ENCODE data around the gene SH2D3C. TPM values are rescaled to one million over a fixed set of nuclear protein-coding genes. Genes with fewer than 3 reads are reported as not detected.
A peak's percentile ranks its signal among the peaks of the same experiment; 100 is the strongest.

The SH2D3C gene
- total and polyA plus RNA-seq, 8 donors: 1.4 to 7.1 (median 2.5) TPM

DNA sequence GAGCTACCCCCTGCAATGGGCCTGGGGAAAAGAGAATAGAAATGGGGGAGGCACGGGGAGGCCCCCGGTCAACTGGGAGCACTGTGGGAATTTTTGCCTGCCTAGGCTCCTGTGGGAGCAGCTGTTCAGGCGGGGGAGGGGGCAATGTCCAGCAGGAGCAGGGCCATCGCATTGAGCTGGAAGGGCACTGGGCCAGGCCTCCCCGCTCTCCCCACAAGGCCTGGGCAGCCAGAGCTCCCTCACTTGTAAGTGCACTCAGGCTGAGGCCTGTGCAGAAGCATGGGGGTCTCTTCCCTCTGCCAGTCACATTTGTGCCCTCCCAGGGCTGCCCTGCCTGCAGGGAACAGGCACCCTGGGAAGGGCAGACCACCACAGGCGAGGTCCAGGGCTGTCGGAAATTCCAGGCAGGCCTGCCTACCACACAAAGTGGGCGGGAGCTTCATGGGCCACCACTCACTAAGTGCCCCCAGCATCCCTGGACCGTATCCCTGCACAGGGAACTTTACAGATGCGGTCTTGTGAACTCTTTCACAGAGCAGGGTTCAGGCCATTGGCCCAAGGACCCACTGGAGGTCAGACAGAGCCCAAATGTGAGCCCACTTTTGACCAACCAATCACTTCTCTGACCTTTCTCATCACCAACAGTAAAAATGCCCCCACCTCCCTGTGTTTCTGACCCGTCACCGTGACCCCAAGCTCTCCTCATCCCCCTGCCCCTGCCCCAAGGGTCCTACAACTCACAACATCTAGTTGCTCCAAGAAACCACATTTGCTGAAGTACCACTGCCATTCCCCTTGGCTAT is 72.7 kb downstream of the SH2D3C start:
- Histone ChIP-seq H3K4me3 (no peak overlapping the region), H3K27me3 (no peaks in the 10 kb centered on the region), H3K9me3 (no peaks in the 10 kb centered on the region), H3K36me3 (no peaks in the 10 kb centered on the region), H3K27ac (no peak overlapping the region), H3K4me1 (peaks cover 0 to 14% (median 0%) of the 10 kb centered on the region in 3 donors)
- intact Hi-C loops (cut with DNase I): no loop called here
- no peak for FAIRE-seq
- 70 to 71% methylated on average over 12 of the region's 12 CpGs for WGBS, 2 donors
- ATAC-seq: peak; percentile 46 to 77 (median 55)
- peak in 4 of 6 donors; percentile 49 to 75 (median 74) for DNase-seq
- TF ChIP-seq, protein P1, sequence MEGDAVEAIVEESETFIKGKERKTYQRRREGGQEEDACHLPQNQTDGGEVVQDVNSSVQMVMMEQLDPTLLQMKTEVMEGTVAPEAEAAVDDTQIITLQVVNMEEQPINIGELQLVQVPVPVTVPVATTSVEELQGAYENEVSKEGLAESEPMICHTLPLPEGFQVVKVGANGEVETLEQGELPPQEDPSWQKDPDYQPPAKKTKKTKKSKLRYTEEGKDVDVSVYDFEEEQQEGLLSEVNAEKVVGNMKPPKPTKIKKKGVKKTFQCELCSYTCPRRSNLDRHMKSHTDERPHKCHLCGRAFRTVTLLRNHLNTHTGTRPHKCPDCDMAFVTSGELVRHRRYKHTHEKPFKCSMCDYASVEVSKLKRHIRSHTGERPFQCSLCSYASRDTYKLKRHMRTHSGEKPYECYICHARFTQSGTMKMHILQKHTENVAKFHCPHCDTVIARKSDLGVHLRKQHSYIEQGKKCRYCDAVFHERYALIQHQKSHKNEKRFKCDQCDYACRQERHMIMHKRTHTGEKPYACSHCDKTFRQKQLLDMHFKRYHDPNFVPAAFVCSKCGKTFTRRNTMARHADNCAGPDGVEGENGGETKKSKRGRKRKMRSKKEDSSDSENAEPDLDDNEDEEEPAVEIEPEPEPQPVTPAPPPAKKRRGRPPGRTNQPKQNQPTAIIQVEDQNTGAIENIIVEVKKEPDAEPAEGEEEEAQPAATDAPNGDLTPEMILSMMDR (IDR thresholded peaks at IDR 0.05): no peak

DNA sequence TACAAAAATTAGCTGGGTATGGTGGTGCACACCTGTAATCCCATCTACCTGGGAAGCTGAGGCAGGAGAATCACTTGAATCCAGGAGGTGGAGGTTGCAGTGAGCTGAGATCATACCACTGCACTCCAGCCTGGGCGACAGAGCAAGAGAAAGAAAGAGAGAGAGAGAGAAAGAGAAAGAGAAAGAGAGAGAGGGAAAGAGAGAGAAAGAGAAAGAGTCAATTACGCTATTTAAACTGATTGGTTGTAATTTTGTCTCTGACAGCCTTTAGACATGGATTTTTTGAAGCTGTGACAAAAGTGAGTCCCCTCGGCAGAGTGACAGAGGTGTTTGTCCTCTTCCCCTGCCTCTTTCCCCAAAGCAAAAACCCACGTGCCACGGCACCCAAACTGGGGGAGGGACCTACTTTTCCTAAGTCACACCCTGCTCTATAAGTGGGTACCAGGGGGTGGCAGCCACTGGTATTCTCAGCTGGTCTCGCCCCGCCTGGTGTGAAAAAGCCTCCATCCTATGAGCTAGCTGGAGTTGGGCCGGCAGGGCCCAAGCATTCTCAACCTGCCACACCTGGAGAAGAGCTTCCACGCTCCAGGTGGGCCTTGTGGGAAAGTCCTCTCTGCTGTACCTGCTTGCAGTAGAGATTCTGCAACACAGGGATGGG is 75.0 kb downstream of the SH2D3C start:
- no peaks in the 10 kb centered on the region for H3K27me3 ChIP-seq
- H3K27ac ChIP-seq: no peak overlapping the region
- ATAC-seq (no peak), DNase-seq (no peak), FAIRE-seq (no peak)
- intact Hi-C loops (cut with DNase I): no loop called here
- no peak overlapping the region for H3K4me3 ChIP-seq
- TF ChIP-seq, protein P1 (IDR thresholded peaks at IDR 0.05): no peak
- 89 to 90% methylated on average over 9 of the region's 9 CpGs for WGBS, 2 donors
- no peaks in the 10 kb centered on the region for H3K36me3 ChIP-seq
- no peaks in the 10 kb centered on the region for H3K9me3 ChIP-seq
- peaks cover 8 to 20% (median 10%) of the 10 kb centered on the region in 3 donors for H3K4me1 ChIP-seq

DNA sequence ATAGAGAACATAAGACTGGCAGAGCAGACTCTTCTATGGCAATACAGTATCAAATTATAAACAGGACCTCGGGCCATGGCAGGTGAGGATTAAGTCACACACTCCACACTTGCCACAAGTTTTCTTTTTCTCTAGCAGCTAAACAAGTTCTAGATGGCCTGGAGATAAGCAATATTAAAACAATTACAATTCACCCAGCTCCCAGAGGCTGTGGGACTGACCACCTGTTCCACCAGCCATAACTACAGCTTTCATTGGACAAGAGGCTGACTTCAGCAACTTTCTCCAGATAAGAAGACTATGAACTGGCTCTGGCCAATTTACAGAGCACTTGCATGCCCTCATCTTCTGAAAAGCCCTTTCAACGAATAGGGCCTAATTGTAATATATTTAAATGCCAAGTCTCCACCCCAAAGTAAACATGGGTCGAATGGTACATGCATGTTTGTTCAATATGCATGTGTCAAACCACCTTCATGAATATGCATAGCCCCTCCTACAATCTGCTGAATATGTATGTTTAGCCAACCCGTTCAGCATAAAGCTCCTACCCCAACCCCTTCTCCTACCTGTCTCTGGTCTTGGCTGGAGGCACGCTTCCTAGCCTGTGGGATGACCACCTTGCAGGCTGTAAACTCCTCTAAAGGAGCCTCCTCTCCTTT is 77.7 kb downstream of the SH2D3C start:
- intact Hi-C loops (cut with DNase I): no loop called here
- DNase-seq (peak in 4 of 6 donors; percentile 46 to 75 (median 56)), FAIRE-seq (no peak), ATAC-seq (peak; percentile 57 to 74 (median 66))
- TF ChIP-seq, protein P1 (IDR thresholded peaks at IDR 0.05): no peak
- Histone ChIP-seq H3K27ac (peak overlapping the region; percentile 67 to 88 (median 80)), H3K4me3 (no peak overlapping the region), H3K4me1 (peaks cover 8 to 12% (median 10%) of the 10 kb centered on the region in 3 donors), H3K9me3 (no peaks in the 10 kb centered on the region), H3K36me3 (no peaks in the 10 kb centered on the region), H3K27me3 (no peaks in the 10 kb centered on the region)
- 38 to 48% methylated on average over 5 of the region's 5 CpGs for WGBS, 2 donors

DNA sequence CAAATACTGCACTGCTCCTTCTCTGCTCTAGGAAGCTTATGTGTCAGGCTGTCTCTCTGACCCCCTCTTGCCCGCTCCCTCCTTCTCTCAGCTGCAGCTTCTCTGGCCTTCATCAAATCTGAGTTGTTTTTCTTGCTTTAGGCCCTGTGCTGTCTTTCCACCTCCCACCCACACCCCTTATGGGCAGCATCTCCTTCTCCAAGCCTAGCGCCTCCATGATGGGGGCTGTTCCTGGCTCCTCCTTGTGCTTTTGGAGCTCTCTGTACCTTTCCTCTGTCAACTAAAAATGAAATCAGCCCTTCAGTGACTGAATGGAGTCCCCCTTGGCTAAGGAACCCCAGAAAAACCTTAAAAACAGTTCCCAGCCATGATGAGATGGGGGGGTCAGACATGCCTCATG is 78.3 kb downstream of the SH2D3C start:
- H3K4me3 ChIP-seq: no peak overlapping the region
- peaks cover 8 to 10% (median 10%) of the 10 kb centered on the region in 3 donors for H3K4me1 ChIP-seq
- 88 to 94% methylated on average over 2 of the region's 2 CpGs for WGBS, 2 donors
- intact Hi-C loops (cut with DNase I): no loop called here
- DNase-seq (no peak), FAIRE-seq (no peak), ATAC-seq (peak in 1 of 4 donors; percentile 1)
- TF ChIP-seq, protein P1 (IDR thresholded peaks at IDR 0.05): no peak
- no peaks in the 10 kb centered on the region for H3K9me3 ChIP-seq
- H3K27ac ChIP-seq: peak overlapping the region; percentile 67 to 88 (median 80)
- no peaks in the 10 kb centered on the region for H3K27me3 ChIP-seq
- no peaks in the 10 kb centered on the region for H3K36me3 ChIP-seq

All from pancreas (tissue), 10 donors.